Breast epithelium (tissue), 4 donors: ENCODE measurements around the gene OCLN. TPM values are rescaled to one million over a fixed set of nuclear protein-coding genes. Genes with fewer than 3 reads are reported as not detected.
A peak's percentile ranks its signal among the peaks of the same experiment; 100 is the strongest.
"Not testable (repeated sequence)": the region's sequence is repeated elsewhere in the genome, so short reads cannot be mapped to it uniquely, and the experiment has no call there.

Source experiments
- DNase-seq, 2 donors: peaks; one replicate each; pipeline ENCODE4 v3.0.0-alpha.2; 2019; ENCODE audit warnings: low spot score in 2 of 2
- H3K27ac ChIP-seq, 2 donors: fragments of 200-600 bp; sonication (generic) in 1 of 2; one replicate each; pipeline ENCODE4 v1.5.1; 2016 to 2019; ENCODE audit warnings: mild to moderate bottlenecking in 1 of 2
- H3K27me3 ChIP-seq, 2 donors: fragments of 200-600 bp; sonication (generic) in 1 of 2; one replicate each; pipeline versions ENCODE4 v1.5.1 to v1.6.0; 2017 to 2019; ENCODE audit warnings: control low read depth in 1 of 2, mild to moderate bottlenecking in 1 of 2
- H3K36me3 ChIP-seq: fragments of 200-600 bp; one replicate; pipeline ENCODE4 v1.5.1; 2019
- H3K4me1 ChIP-seq, 2 donors: fragments of 200-600 bp; sonication (generic); one replicate each; pipeline ENCODE4 v1.5.1; 2016 to 2019; ENCODE audit warnings: control low read depth in 1 of 2
- H3K4me3 ChIP-seq, 3 donors: fragments of 200-600 bp; sonication (generic); 1 replicate in 2 of 3; 2 replicates in 1 of 3; pipeline ENCODE4 v1.5.1; 2016 to 2019; ENCODE audit warnings: mild to moderate bottlenecking in 3 of 3, moderate library complexity in 2 of 3
- H3K9me3 ChIP-seq, 2 donors: fragments of 200-600 bp; sonication (generic) in 1 of 2; one replicate each; pipeline ENCODE4 v1.5.1; 2016 to 2019; ENCODE audit warnings: control low read depth in 1 of 2
- CTCF ChIP-seq, 3 donors: fragments of 450-650 bp; IDR thresholded peaks; one replicate each; pipeline ENCODE4 v1.5.1; 2016 to 2017; ENCODE audit warnings: antibody characterized with exemption in 3 of 3, mild to moderate bottlenecking in 3 of 3, moderate library complexity in 3 of 3
- intact Hi-C: fragments of 100-400 bp; cut with DNase I; formaldehyde crosslinking; loops from one replicate; pipeline ENCODE4 v1.15.1; 2023; ENCODE audit warnings: low total_unique reads
- total RNA-seq, 3 donors: library from RNA; depleted of rRNA; stranded (reverse); fragments of >200 nt; gene quantifications; one replicate each; pipeline ENCODE4 v1.1.0, GENCODE V29; 2016

OCLN gene
- total RNA-seq, 3 donors from 2014 or later, result 0.48 to 85.6 (median 35.7) TPM

- H3K4me1 ChIP-seq, H3K9me3 ChIP-seq, H3K27me3 ChIP-seq, H3K36me3 ChIP-seq, intact Hi-C loops: not testable (repeated sequence)
- H3K27ac ChIP-seq, result peak within 1 kb of the TSS; percentile 67 to 77
- peak in 1 of 3 donors; percentile 8 for TF ChIP-seq CTCF (IDR thresholded peaks at IDR 0.05)
- H3K4me3 ChIP-seq, result peak within 1 kb of the TSS; percentile 37 to 68 (median 48)
- peak; percentile 72 to 73 for DNase-seq
Observed at GRCh38 chr5:69559908-69560330, 67.3 kb downstream of the OCLN start, which contains the start of gene GTF2H2C. TSS of gene GTF2H2C (plus strand) at chr5:69560191. CDS start at chr5:69565133, 4,942 bp downstream.

DNA sequence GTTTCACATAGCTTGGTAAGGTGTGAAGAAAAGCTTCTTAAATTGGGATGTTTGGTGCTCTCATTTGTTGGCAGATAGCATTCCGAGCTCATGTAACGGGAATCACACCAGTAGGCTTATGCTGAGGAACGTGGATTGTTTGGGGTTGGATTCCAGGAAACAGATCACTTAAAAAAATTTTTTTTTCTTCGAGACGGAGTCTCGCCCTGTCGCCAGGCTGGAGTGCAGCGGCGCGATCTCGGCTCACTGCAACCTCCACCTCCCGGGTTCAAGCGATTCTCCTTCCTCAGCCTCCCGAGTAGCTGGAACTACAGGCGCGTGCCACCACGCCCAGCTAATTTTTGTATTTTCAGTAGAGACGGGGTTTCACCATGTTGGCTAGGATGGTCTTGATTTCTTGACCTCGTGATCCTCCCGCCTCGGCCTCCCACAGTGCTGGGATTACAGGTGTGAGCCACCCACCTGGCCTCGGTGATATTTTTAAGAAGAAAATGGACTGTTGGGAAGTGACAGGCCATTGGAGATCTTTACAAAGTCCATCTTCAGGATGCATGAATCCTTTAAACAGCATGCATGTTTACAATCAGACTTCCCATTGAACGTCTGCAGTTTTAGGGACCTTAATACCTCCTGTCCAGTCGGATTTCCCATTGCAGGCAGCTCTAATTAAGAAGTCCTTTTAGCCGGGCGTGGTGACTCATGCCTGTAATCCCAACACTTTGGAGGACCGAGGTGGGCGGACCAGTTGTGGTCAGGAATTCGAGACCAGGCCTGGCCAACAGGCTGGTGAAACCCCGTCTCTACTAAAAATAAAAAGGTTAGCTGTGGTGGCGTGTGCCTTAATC lies 68.2 kb downstream of the OCLN start:
- intact Hi-C loops, H3K9me3 ChIP-seq, H3K27ac ChIP-seq, H3K4me1 ChIP-seq, DNase-seq, H3K36me3 ChIP-seq, H3K27me3 ChIP-seq: not testable (repeated sequence)
- H3K4me3 ChIP-seq, result peak overlapping the region; percentile 24 to 56 (median 43)

- H3K4me1 ChIP-seq, H3K36me3 ChIP-seq, H3K27ac ChIP-seq, DNase-seq, H3K9me3 ChIP-seq, H3K4me3 ChIP-seq, H3K27me3 ChIP-seq, intact Hi-C loops: not testable (repeated sequence)
Observed at GRCh38 chr5:69566172-69566571, 73.6 kb downstream of the OCLN start.

DNA sequence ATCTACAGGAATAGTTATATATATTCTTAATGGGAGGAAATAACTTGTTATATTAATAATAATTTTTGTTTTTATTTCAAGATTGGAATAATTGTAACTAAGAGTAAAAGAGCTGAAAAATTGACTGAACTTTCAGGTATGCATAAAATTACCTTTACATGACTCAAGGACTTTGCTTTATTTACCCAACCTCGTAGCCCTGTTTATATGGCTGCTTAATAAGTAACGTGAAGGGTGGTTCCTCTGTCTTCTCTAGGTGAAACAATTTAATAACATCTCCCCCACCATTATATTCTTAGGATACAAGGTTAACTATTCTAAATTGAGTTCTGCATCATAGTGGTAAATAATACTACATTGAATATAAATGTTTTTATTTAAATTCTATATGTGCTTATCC lies 75.5 kb downstream of the OCLN start:
- DNase-seq, intact Hi-C loops, H3K4me3 ChIP-seq, H3K4me1 ChIP-seq, H3K9me3 ChIP-seq, H3K27me3 ChIP-seq, H3K27ac ChIP-seq, H3K36me3 ChIP-seq: not testable (repeated sequence)

GRCh38 chr5:69583356-69583755 lies 90.8 kb downstream of the OCLN start:
- H3K27me3 ChIP-seq, H3K36me3 ChIP-seq, H3K4me3 ChIP-seq, H3K9me3 ChIP-seq, intact Hi-C loops, H3K27ac ChIP-seq, DNase-seq, H3K4me1 ChIP-seq: not testable (repeated sequence)

- intact Hi-C loops, H3K27ac ChIP-seq, H3K4me3 ChIP-seq: not testable (repeated sequence)
Observed at GRCh38 chr5:69596114-69596840, 103.7 kb downstream of the OCLN start.

GRCh38 chr5:69601947-69602346 lies 109.4 kb downstream of the OCLN start:
- H3K27ac ChIP-seq, intact Hi-C loops, DNase-seq, H3K36me3 ChIP-seq, H3K9me3 ChIP-seq, H3K27me3 ChIP-seq, H3K4me1 ChIP-seq, H3K4me3 ChIP-seq: not testable (repeated sequence)

More at GRCh38 chr5:69596114-69596840, 103.7 kb downstream of the OCLN start:
- not testable (repeated sequence) for DNase-seq, H3K36me3 ChIP-seq, H3K4me1 ChIP-seq, H3K9me3 ChIP-seq, H3K27me3 ChIP-seq

- H3K4me3 ChIP-seq, DNase-seq, H3K27ac ChIP-seq, H3K9me3 ChIP-seq, H3K36me3 ChIP-seq, H3K27me3 ChIP-seq, H3K4me1 ChIP-seq, intact Hi-C loops: not testable (repeated sequence)
Observed at GRCh38 chr5:69606839-69607238, 114.2 kb downstream of the OCLN start.

Other genes starting within 250 kb of the OCLN start
- 10 to 100 TPM in 2 of 3 donors, 1 to 10 TPM in 1; 6.6 to 18.4 (median 13.8) TPM for gene CCDC125, start 160.0 kb upstream of the OCLN start, total RNA-seq
- 10 to 100 TPM; 19.5 to 35.8 (median 25.6) TPM for gene AK6, start 123.3 kb upstream of the OCLN start, total RNA-seq
- gene TAF9, start 123.3 kb upstream of the OCLN start, total RNA-seq, result 10 to 100 TPM; 35.4 to 44.9 (median 38.3) TPM
- gene RAD17, start 123.0 kb upstream of the OCLN start, total RNA-seq, result 10 to 100 TPM; 14.6 to 24.1 (median 14.7) TPM
- 10 to 100 TPM in 2 of 3 donors, under 1 TPM in 1; 0.32 to 24.7 (median 11.1) TPM for gene MARVELD2, start 77.7 kb upstream of the OCLN start, total RNA-seq
- gene GTF2H2C, start 67.4 kb downstream of the OCLN start, total RNA-seq, result 10 to 100 TPM; 22.4 to 35.1 (median 28.8) TPM